HG03558 (cell line): ENCODE results near the gene ARHGDIB.

Experiments used
- ATAC-seq: cut with Tn5 transposase; IDR thresholded peaks from one replicate; pipeline ENCODE4 v1.9.1; 2021; ENCODE audit warnings: moderate number of reproducible peaks; ENCODE audit not compliant: unreplicated experiment; ENCODE audit errors: extremely low read depth

ARHGDIB gene

DNA sequence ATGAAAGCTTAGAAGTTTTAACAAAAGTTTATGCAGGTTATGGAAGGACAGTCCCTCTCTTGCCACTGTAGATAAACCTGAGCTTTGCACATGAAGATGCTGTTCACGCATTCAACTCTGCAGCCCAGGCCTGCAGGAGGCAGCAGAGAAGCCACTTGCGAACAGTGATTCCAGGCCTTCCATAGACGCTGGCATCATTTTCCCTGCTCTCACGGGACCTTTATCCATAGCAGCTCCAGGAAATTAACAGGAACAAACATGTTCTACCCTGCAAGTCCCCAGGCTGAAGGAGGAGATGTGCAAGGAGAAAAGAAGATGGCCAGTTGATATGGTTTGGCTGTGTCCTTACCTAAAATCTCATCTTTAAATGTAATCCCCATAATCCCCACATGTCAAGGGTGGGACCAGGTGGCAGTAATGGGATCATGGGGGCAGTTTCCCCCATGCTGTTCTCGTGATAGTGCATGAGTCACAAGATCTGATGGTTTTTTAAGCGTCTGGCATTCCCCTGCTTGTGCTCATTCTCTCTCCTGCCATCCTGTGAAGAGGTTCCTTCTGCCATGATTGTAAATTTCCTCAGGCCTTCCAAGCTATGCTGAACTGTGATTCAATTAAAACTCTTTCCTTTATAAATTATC is 25.1 kb downstream of the ARHGDIB start:
- no peak for ATAC-seq

DNA sequence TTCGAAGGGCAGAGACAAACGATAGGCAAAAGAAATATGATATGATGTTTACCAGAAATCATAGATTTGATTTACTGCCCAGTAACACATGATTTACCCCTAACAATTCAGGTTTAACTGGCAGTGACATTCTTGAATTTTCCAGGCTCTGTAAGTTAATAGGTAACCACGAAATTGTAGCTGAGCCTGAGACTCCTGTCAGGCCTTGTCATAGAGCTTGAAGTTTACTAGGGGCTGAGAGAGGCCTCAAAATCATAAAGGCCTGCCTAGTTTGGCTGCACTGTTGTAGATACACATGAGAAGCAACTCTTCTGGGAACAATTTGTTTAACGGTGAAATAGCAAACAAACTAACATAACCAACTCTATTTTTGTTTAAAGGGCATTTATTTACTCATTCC is 26.4 kb downstream of the ARHGDIB start:
- no peak for ATAC-seq

DNA sequence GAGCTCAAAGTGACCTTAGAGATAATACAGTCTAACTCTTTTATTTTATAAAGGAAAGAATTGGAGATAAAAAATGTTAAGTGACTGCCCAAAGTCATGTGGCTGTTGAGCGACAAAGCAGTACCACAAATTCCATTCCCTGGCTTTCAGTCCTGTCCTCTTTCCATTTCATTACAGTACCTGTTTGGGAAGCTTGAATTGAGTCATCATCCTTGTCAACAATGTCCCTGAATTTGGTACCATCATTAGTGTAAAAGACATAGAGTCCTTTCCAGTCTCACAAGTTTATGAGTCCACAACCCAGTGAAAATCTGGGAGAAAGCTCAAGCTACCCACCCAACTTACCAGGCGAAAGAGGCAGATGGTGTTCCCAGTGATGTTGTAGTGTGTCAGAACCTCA is 26.9 kb downstream of the ARHGDIB start:
- no peak for ATAC-seq

DNA sequence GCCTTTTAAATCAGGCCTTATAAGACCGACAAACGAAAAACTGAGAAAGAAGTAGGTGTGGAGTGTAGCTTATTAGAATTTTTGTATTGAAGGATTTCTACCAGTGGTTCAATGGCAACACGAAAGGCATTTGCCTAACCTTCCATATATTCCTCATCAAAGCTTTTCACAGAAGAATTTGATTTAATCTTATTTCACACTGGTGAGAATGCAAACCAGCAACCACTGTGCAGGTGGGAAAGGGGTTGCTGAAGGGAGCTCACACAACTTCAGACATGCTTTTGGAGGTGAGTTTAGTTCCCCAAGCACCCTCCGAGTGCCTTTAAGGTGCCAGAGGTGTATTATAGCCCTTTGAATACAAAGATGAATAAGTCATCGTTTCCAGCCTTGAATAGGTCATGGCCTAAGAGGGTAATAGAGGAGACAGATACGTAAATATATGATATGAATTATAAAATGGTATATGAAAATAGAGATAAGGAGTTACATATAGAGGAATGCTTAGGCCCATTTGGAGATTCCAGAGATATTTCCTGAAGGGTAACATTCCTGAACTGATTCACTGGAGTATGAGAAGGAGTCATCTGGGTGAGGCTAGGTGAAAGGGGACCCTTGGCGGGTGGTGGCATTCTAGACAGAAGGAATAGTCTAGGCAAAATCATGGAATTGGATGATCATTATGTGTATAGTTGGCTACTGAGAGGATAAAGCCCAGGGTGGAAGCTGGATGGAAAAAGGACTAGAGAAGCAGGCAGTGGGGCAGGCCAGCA is 29.4 kb downstream of the ARHGDIB start:
- no peak for ATAC-seq

DNA sequence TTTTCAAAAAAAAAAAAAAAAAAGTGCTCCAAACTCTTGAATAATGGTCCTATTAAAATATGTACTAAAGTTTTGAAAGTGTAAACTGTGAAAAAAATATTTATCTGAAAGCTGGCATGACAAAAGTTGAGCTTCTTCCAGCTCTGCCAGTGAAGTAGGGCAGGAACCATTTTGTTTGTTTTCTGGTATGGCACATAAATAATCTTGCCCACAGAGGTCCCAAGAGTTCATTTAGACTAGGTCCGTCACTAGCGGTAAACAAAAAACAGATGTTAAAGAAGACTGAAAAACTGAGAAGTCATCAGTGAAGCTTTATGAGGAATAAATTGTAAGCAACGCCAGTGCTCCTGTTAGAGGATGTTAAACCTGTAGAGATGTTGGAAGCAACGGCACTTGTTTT is 30.0 kb downstream of the ARHGDIB start:
- no peak for ATAC-seq

DNA sequence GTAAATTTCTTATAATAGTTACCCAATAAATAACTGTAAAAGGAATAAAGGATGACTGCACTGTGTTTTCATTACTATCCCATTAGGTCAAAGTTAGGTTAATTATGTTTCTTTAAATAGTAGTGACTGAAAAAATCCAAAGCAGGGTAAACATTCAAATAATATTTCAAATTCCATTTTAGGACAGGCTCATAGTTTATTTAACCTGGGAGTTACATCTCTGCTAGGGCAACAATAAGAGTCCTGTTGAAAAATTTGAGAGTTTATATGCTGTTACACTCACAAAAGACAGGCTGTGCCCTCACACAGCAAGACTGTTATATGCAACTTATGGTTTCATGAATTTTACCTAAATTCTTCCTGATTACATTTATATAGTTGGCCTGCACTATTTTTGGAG is 31.1 kb downstream of the ARHGDIB start:
- no peak for ATAC-seq

DNA sequence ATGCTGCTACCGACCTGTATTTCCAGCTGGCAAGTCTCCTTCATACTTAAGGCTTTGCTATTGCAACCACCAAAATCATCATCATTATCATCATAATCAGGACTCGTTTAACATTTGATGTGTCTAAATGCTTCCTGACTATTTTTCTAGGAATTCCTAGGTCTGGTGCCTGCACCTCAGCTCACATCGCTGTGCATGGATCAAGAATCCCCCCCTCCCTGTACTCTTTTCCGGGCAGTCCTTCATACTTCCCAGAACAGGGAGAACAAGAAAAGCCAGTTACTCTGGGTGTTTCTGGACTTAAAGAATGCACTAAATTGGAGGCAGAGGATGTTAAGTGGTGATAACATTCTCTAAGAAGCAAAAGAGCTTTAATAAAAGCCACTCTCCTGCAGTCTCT is 32.5 kb downstream of the ARHGDIB start:
- no peak for ATAC-seq

DNA sequence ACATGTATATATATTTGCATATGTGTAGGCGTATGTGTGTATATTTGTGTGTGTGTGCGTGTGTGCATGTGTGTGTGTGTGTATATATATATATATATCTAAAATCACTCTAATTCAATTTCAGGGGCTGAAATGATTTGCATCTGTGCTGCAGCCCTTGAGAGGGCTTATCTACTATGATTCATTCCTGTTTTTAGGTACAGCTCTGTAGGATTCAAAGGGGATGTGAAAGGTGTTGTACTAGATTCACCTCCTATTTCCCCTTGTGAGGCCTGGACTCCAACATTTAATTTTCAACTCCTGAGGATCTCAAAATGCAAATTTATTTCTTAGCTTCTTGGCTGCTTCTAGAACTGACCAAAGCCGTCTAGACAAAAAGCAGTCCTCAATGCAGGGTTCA is 34.1 kb downstream of the ARHGDIB start:
- no peak for ATAC-seq

DNA sequence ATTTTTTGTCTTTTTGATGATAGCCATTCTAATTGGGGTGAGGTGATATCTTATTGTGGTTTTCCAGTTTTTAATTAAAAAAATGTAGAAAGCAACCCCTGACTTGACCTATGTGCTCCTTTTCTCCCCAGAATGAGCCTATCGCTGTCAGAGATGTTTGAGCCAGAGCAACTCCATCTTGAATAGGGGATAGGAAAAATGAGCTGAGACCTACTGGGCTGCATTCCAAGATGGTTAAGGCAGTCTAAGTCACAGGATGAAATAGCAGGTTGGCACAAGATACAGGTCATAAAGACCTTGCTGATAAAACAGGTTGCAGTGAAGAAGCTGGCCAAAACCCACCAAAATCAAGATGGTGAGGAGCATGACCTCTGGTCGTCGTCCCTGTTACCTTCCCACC is 36.9 kb downstream of the ARHGDIB start:
- no peak for ATAC-seq

DNA sequence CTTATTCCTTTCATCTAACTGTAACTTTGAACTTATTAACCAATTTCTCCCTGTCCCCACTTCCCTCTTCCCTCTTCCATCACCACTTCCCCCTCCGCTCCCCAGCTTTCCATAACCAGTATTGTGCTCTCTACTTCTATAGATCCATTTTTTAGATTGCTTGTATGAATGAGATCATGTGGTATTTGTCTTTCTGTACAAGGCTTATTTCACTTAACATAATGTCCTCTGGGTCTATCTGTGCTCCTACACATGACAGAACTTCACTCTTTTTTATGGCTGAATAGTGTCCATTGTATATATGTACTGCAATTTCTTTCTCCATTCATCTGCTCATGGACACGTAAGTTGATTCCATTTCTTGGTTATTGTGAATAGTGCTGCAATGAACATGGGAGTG is 37.5 kb downstream of the ARHGDIB start:
- ATAC-seq = no peak

DNA sequence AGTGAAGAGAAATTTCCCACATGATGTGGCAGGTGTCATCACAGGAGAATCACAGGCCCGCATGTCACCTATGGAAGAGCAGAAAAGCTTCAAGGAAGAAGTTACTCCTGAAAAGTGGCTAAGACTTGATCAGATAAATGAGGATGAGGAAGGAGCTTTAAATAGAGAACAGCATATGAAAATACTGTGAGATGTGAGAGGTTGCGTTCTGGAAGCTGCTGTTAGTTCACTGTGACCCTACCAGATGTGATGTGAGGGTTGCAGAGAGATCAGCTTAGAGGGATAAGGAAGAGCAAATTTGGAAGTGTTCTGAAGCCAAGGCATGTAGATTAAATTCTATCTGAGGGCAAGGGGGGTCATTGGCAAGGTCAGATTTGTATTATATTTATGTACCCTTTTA is 40.2 kb downstream of the ARHGDIB start:
- ATAC-seq = no peak

DNA sequence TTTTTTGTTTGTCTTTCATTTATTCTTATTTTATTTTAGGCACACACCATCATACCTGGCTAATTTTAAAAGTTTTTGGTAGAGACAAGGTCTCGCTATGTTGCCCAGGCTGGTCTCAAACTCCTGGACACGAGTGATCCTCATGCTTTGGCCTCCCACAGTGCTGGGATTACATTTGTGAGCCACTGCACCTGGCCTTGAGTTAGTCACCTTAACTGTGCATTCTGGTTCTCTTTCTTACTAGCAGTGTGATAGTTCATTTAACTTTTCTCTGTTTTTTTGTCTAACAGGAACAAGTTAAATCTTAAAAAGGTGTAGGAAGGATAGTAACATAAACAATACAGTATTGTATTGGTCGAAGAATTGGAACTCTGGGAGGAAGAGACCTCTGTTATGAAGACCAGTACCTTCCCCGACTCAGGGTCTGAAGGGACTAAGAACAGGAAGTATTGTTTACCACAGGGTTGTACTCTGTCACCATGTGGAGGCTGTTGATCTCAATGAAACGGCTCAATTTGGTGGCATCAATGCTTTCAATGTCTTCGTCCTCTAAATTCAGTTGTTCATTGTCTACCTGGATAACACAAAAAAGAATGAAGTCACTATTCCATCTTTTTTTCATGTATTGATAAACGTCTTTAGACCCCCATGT is 40.8 kb downstream of the ARHGDIB start:
- ATAC-seq = peak; percentile 58

DNA sequence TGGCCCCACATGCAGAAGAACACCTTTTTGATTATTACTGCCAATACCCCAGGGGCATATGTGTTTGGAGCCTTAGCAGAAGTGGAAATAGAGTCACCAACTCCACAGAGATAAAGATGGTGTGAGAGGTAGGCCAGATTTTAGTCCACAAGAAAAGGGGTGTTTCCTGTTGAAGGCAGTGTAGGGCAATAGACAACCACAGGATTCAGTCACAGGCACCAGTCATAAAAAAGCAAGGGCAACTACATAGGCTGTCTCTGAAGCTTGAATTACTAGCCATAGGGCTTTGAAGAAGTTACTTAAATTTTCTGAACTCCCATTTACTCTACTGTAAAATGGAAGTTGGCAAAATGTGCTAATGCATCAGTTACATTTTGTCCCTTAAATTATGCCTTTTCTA is 41.9 kb downstream of the ARHGDIB start:
- ATAC-seq = no peak

DNA sequence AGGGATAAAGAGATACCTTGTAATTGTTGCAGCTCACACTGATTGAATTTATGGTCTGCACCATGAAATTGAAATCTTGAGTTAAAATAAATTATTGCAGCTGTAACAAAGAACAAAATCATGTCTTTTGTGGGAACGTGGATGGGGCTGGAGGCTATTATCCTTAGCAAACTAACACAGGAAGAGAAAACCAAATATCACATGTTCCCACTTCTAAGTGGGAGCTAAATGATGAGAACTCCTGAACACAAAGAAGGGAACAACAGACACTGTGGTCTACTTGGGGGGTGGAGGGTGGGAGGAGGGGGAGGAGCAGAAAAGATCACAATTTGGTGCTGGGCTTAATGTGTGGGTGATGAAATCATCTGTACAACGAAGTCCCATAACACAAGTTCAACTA is 45.7 kb downstream of the ARHGDIB start:
- ATAC-seq = no peak

DNA sequence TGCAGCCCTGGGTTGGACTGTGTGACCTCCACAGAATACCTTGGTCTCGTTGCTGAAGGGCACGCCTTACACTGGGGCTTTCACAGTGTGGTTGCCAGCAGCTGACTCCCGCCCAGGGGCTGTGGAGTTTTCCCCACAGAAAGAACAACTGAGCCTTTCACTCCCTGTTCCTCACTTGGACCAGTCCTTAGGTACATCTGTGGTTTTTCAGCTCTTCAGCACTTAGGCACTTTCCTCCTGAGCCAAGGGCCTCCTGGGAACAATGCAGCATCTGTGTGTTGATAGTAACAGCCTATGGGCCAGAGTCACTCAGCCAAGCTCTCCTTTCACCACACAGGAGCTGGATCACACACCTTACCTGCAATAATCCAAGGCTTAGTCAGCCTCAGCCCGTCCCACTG is 48.0 kb downstream of the ARHGDIB start:
- ATAC-seq = no peak

DNA sequence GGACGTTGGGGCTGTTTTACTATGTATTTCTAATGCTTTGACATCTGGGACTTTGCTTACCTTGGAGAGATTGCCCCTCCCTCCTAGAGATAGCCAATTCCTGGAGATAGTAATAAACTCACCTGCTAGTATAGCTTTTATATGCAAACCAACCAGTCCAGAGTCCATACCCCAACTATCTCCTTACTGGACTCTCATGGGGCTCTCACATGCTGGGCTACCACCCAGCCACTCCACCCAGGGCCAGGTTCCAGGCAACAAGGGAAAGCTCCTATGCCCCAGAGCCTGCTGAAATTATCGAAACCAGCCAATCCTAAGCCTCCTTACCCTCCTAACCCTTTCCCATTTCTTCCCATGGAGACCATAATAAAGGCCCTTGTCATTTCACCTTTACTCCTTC is 50.3 kb downstream of the ARHGDIB start:
- ATAC-seq = no peak

DNA sequence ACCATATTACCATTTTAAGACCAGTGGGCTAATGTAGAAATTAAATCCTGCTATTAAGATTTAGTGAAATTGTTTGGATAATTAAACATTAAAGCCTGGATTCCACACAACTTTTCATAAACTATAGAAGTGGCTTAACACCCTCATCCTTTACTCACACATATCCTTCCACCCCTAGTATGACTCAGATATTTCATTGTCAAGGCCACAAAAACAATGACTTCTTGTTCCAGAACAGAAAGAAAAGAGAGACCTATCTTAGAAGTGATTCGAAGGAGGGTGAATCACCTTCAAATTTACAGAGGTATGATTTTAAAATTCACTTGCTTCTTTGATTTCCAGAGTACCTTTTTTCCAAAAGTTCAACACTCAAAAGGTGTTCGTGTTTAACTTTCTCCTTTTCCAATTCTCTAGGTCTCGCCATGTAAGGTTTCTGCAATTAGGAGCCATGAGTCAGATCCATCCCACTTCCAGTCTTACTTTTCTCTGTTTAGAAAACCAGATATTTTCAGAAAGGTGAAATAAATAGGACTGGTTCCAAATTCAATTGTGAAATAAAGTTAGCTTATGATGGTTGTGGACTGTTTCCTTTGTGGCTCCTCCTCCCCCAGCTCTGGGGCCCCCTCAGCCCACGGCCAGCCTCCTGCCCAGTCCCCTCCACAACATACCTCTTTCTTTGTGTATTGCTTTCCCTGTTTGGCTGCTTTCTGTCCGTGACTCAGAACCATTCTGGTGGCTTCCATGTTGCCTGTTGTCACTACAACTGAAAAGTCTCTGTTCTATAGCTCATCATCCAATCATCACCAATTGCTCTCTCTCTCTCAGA is 51.1 kb downstream of the ARHGDIB start:
- ATAC-seq = no peak

DNA sequence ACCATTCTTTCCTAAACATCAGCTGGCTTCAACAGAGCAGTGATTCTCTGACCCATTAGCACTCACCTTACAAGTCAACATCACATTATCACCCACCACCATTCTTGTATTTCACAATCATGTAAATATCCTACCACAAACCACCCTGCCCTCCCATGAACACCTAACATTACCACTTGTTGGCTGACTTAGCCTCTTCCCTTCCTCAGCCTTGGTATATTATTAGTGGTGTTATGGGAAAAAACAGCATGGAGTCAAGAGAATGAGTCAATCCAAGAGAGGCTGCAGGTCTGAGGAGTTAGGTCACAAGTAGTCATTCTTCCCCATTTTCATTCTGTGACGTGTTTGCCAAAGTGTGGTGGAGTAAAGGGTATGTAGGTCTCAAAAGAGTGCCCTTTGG is 53.4 kb downstream of the ARHGDIB start:
- ATAC-seq = no peak

DNA sequence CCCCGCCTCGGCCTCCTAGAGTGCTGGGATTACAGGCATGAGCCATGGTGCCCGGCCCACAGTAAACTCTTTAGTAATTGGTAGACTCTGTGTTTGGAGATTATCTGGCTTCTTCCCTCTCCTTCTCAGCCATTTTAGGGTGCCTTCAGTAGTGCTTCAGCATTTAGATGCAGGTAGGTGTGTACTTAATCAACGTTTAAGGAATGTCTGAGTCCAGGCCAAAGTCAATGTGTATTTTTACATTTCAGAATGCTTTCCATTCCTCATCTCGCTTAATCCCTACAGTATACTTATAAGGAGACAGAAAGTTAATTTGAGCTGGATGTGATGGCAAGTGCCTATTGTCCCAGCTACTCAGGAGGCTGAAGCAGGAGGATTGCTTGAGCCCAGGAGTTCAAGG is 55.3 kb downstream of the ARHGDIB start:
- no peak for ATAC-seq

DNA sequence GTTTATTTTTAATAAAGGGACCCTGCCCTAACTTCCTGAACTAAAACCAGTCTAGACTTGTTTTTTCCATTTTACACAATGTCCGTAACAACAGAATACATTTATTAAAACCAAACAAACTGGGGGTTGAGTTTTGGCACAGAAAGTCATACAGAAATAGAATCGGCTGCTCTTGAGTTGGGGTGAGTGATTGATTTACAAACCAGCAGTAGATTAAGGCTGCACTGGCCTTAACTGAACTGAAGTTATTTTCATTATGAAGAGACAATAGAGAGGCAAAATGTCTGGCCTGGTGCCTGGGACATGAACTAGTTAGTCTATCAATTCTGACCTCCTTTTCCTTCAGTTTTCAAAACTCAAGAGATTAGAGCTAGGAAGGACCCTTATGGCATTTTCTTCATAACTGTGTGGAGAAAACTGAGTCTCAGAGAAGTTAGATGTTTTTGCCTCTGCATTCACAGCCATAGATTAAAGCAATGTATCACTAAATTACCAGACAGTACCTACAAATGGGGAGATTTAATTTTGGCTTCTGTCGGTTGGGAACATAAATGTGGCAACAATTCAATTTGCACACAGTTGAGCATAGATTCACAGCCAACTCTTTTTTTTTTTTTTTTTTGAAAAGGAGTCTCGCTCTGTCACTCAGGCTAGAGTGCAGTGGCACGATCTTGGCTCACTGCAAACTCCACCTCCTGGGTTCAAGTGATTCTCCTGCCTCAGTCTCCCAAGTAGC is 56.0 kb downstream of the ARHGDIB start:
- ATAC-seq = no peak
